Measurements from ENCODE around the gene ADH1A.
"Not testable (repeated sequence)": the region's sequence is repeated elsewhere in the genome, so short reads cannot be mapped to it uniquely, and the experiment has no call there.

ADH1A gene

GRCh38 chr4:99290848-99291786, at the start of gene ADH1A:
TSS of gene ADH1A (minus strand) at chr4:99290985. CDS start at chr4:99290914, 71 bp downstream.
- no peak for DNase-seq (ENCODE audit: low read depth)

- no peak for DNase-seq (ENCODE audit: low read depth)
Measured at GRCh38 chr4:99339172-99339571, 48.4 kb upstream of the ADH1A start.

DNA sequence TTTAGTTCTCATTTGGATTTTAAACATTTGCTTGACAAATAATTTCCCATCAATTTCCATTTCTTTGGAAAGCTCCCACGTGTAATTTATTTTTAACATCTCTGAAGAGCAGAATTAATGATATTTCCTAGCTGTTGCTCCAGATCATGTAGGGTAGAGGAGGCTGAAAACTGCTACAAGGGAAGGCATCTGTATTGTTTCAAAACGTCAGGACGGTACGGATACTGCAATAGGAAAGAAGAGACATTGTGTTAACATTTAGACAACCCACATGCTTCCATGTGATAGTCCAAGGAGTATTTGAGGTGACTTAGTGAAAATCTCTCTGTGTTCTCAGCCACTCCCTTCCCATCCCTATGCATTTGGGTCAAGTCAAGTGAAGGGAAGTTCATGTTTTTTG, 45.8 kb upstream of the ADH1A start:
- no peak for DNase-seq (ENCODE audit: low read depth)

- DNase-seq (ENCODE audit: low read depth): no peak
Measured at GRCh38 chr4:99334880-99335279, 44.1 kb upstream of the ADH1A start.

GRCh38 chr4:99330648-99331047, 39.9 kb upstream of the ADH1A start:
- DNase-seq (ENCODE audit: low read depth): no peak

DNA sequence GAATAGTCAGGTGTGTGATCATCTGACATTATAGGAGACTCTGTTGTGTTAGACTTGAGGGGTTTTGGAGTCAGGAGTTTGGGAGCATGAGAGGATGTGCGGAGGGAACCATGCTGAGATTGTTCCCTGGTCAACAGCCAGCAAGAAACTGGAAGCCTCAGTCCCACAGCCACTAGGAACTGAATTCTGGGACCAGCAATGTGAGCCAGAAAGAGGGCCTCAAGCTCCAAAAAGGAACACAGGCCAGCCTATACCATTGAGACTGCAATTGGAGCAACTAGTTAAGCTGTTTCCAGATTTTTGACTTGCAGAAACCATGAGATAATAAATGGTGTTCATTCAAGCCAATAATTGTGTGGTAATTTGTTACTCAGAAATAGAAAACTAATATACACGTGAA, 39.1 kb upstream of the ADH1A start:
- no peak for DNase-seq (ENCODE audit: low read depth)

- no peak for DNase-seq (ENCODE audit: low read depth)
Measured at GRCh38 chr4:99324979-99325378, 34.2 kb upstream of the ADH1A start.

DNA sequence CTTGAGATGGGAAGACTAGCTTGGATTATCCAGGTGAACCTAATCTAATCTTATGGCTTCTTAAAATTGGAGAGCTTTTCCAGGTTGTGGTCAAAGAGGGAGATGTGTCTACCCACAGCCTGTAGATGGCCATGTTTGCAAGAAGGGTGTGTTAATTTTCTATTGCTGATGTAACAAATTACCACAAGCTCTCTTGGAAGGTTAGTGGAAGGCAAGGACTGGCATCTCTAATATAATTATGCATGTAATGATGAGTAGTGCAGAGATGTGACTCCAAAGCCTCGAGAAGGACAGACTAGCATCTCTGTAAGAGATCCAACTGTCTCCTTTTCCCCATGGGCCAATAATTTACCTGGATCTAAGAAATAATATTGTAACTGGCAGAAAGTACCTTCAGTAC, 33.6 kb upstream of the ADH1A start:
- no peak for DNase-seq (ENCODE audit: low read depth)

DNA sequence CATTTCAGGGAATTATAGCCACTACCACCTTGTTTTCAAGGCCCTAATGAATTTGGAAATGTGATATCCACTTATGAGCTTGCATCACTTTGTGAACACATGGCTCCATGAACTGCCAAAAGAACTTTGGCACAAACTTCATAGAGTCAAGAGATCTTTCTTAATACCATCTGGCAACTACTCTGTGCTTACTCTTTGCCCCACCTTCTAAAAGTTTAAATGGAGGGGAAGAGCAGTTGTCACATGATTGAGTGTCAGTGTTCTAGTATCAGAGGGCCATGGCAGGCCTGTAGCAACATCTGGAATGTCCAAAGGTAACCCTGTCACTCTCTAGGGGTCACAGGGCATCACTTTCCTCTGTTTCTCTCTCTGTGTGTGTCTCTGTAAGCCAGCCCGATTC, 33.0 kb upstream of the ADH1A start:
- DNase-seq (ENCODE audit: low read depth): no peak

DNA sequence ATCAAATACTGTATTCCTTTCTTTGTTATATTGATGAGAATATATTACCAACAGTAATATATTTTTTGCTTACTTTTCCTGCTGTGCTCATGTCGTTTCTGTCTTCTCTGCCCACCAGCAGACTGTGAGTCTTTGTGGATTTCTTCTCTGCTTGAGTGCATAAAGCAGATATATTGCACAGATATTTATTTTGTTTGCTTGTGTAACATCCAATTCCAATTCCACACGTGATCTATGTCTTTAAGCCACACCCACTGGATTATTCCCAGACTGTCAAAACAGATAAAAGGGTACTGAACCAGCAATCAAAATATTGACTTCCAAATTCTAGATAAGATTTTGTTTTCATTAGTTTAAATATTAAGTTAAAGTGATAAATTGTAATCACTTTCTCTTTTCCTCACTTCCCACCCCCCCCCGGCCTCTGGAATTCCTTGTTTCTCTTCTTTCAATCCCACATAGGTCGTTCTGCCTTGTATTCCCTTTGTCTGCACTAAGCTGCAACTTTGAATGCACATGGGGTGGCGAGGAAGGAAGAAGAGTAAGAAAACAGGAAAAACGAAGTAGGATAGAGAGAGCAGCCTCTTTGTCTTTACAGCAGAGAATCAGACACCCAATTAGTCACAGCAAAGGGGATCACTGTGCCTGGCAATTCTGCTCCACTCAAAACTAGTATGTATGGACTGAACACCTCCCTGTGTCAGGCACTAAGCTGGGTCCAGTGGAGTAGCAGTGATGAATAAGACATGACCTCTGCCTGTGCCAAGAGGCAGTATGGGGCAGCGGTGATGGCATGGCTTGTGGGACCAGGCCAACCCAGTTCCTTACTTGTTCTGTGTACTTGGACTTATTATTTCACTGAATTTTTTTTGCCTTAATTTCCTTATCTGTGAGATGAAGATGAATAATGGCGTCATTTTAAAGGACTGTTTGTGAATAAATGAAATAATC, 30.7 kb upstream of the ADH1A start, which contains the start of gene ADH1B:
Gene ADH1B, minus strand, starts transcription at position 161 of the 951 bp plus-strand sequence. Its CDS starts 70 bp downstream, at position 91.
- DNase-seq (ENCODE audit: low read depth): no peak

- not testable (repeated sequence) for DNase-seq (ENCODE audit: low read depth)
Measured at GRCh38 chr4:99317811-99318210, 27.0 kb upstream of the ADH1A start.

- no peak for DNase-seq (ENCODE audit: low read depth)
Measured at GRCh38 chr4:99317354-99317753, 26.6 kb upstream of the ADH1A start.

DNA sequence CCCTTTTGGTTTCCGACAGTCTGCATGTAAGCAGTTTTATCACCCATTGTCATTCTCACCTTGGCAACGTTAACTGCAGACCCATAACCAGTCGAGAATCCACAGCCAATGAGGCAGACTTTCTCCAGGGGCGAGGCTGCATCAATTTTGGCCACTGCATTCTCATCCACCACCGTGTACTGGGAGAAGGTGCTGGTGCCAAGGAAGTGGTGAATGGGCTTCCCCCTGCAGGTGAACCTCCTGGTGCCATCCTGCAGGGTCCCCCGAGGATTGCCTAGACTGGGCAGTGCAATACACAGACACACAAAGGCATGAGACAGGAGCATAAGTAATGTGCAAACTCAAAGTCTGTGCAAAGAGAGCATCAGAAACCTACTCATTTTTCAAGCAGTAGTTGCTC, 25.1 kb upstream of the ADH1A start:
- DNase-seq (ENCODE audit: low read depth): no peak

GRCh38 chr4:99314211-99314610, 23.4 kb upstream of the ADH1A start:
- no peak for DNase-seq (ENCODE audit: low read depth)

DNA sequence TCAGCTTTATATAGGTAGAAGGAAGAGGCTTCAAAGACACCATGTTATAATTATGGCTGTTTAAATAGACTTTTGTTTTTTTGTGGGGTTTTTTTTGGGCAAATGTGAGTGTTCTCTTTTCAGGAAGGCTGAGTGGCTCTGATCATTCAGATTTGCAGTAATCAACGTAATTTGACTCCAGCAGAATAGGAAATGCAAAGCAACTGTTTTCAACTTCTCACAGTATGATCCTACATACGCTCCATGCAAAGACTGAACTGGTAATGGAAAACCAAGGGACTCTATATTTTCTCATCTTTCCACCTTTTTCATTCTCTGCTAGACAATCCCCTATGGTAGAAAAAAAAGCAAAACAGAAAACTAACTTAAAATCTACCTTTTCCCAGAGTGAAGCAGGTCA, 19.6 kb upstream of the ADH1A start:
- no peak for DNase-seq (ENCODE audit: low read depth)

DNA sequence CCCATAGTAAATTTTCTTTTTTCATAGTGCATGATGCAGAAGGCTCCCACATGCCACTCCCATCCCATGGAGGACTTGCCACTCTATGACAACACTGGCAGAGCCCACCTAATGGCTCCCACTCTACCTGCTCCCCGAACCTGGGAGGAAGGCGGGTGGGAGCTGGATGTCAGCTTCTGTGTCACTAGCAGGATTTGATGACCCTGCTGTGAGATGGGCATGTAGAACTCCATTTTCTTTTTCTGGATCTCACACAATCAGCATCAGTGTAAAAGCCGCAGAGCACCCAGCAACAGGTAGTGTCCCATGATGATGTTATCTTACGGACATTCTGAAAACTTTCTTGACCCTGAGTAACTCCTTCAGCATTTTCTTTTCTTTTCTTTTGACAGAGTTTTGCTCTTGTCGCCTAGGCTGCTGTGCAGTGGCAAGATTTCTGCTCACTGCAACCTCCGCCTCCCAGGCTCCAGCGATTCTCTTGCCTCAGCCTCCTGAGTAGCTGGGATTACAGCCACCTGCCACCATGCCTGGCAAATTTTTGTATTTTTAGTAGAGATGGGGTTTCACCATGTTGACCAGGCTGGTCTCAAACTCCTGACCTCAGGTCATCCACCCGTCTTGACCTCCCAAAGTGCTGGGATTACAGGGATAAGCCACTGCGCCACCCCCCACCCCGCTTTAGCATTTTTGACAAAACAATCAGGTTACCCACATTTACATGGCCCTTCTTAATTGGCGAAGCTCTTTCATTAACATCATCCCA, 15.0 kb upstream of the ADH1A start:
- no peak for DNase-seq (ENCODE audit: low read depth)

- DNase-seq (ENCODE audit: low read depth): no peak
Measured at GRCh38 chr4:99301376-99302164, 10.8 kb upstream of the ADH1A start.

GRCh38 chr4:99300934-99301333, 10.1 kb upstream of the ADH1A start:
- no peak for DNase-seq (ENCODE audit: low read depth)

GRCh38 chr4:99293357-99293756, 2.6 kb upstream of the ADH1A start:
- no peak for DNase-seq (ENCODE audit: low read depth)

DNA sequence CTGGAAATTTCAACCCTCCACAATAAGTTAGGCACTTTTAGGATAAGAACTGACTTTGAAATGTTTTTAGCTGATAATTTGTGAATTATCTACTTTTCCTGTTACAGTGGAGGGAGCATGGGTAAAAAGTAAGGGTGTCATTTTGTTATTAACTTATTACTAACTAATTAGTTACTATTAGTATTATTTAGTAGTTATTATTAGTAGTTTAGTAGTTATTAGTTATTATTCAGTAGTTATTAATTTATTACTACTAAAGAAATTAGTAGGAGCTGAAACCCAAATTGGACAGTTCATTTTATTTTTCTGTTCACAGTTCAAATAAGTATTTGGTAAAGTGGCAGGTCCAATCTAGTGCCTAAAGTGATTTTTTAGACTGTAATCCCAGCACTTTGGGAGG, 5.4 kb downstream of the ADH1A start:
- no peak for DNase-seq (ENCODE audit: low read depth)

- no peak for DNase-seq (ENCODE audit: low read depth)
Measured at GRCh38 chr4:99282731-99283130, 8.1 kb downstream of the ADH1A start.
